ENCODE measurements around the gene F2RL3. TPM values are rescaled to one million over a fixed set of nuclear protein-coding genes. Genes with fewer than 3 reads are reported as not detected.

F2RL3 gene
- total RNA-seq, 5 donors from 2014 or later (not counting 1 experiment from before 2014, with no cell fraction given) = 0.15 to 0.44 (median 0.30) TPM; not detected in 2

DNA sequence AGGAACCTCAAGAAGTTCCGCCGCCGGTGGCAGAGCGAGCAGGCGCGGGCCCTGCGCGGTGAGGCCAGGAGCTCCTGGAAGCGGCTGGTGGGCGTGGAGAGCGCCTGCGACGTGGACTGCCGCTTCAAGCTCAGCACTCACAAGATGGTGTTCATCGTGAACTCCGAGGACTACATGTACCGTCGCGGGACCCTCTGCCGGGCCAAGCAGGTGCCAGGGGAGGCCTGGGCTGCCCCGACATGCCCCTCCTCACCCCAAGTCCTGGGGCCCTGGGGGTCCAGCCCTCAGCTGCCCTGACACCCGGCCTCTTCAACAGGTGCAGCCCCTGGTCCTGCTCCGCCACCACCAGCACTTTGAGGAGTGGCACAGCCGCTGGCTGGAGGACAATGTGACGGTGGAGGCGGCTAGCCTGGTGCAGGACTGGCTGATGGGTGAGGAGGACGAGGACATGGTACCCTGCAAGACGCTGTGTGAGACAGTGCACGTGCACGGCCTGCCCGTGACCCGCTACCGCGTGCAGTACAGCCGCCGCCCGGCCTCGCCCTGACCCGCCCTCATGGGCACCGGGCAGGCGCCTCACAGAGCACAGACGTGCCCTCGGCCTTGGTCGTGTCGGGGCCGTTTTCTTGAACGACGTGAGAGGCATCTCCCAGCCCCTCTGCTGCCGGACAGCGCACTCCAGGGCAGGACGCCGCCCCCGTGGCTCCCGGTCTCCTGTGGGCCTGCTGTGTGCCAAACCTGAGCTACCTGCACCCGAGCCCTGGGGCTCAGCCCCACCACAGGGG, 10.4 kb upstream of the F2RL3 start:
- Histone ChIP-seq H3K27ac (ENCODE audit: low read length) (no peak overlapping the region), H3K27me3 (replicated peaks in 1 of 2; ENCODE audit: control insufficient read depth in 2 of 2, extremely low read depth in 1 of 2, insufficient read depth in 2 of 2, low read length in 1 of 2) (peaks cover 0 to 11% of the 10 kb centered on the region in 2 experiments), H3K4me3 (ENCODE audit: control insufficient read depth in 1 of 2, extremely low read depth in 1 of 2, low read length in 1 of 2) (no peak overlapping the region), H3K36me3 (ENCODE audit: control insufficient read depth in 2 of 2, extremely low read depth in 1 of 2, insufficient read depth in 1 of 2, low read length in 1 of 2) (peaks cover 22 to 50% of the 10 kb centered on the region in 2 donors), H3K4me1 (ENCODE audit: control insufficient read depth in 1 of 2, extremely low read depth in 1 of 2, insufficient read depth in 2 of 2, low read length in 2 of 2) (peaks cover 0 to 4% of the 10 kb centered on the region in 2 experiments), H3K9me3 (no peaks in the 10 kb centered on the region)
- Mint-ChIP-seq H3K9me3 (peaks cover 4 to 18% (median 17%) of the 10 kb centered on the region in 3 donors), H3K36me3 (peaks cover 62% of the 10 kb centered on the region), H3K4me3 (no peak overlapping the region), H3K27me3 (no peaks in the 10 kb centered on the region), H3K4me1 (peaks cover 13 to 20% (median 17%) of the 10 kb centered on the region in 3 donors), H3K27ac (no peak overlapping the region)
- no peak for ATAC-seq (replicated peaks in 1 of 4)
- no peak for DNase-seq
- ChIA-PET POLR2A (no interaction called here), CTCF (no interaction called here)
- WGBS (ENCODE audit: insufficient coverage) = 96% methylated on average over 55 of the region's 55 CpGs

DNA sequence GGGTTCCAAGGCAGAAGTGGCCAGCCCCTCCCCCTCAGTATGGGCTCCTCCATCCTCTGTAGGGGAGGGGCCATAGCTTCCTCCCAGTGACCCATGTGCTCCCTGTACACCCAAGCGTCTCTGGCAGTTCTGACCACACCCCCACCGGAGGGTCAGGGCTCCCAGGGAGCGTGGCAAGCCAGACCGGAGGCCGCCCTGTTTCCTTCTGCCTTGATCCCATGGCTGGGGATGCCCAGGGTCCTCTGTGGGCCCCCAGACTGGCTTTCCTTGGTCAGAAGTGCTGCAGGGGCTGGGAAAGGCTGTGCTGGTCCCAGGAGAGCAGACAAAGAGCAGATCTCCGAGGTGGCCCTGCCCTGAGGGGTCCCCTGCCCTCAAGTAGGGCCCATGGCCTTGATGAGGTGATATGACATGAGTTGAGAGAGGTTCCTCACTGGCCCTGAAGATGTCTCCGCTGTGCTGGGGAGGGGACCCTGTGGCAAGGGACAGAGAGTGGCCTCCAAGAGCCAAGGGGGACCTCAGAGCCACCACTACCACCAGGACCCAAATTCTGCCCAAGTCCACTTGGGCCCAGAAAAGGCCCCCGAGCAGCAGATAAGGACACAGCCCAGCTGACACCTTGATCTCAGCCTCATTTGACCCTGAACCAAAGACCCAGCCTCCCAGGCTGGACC, 7.8 kb upstream of the F2RL3 start:
- no peak for DNase-seq
- Histone ChIP-seq H3K4me1 (ENCODE audit: control insufficient read depth in 1 of 2, extremely low read depth in 1 of 2, insufficient read depth in 2 of 2, low read length in 2 of 2) (peaks cover 0 to 3% of the 10 kb centered on the region in 2 experiments), H3K4me3 (ENCODE audit: control insufficient read depth in 1 of 2, extremely low read depth in 1 of 2, low read length in 1 of 2) (no peak overlapping the region), H3K36me3 (ENCODE audit: control insufficient read depth in 2 of 2, extremely low read depth in 1 of 2, insufficient read depth in 1 of 2, low read length in 1 of 2) (peaks cover 19 to 41% of the 10 kb centered on the region in 2 donors), H3K27me3 (replicated peaks in 1 of 2; ENCODE audit: control insufficient read depth in 2 of 2, extremely low read depth in 1 of 2, insufficient read depth in 2 of 2, low read length in 1 of 2) (peaks cover 0 to 22% of the 10 kb centered on the region in 2 experiments), H3K9me3 (no peaks in the 10 kb centered on the region), H3K27ac (ENCODE audit: low read length) (no peak overlapping the region)
- Mint-ChIP-seq H3K36me3 (peaks cover 44% of the 10 kb centered on the region), H3K27me3 (no peaks in the 10 kb centered on the region), H3K4me1 (peaks cover 0 to 1% (median 0%) of the 10 kb centered on the region in 3 donors), H3K9me3 (peaks cover 4 to 18% (median 17%) of the 10 kb centered on the region in 3 donors), H3K4me3 (no peak overlapping the region), H3K27ac (no peak overlapping the region)
- ChIA-PET CTCF (no interaction called here), POLR2A (no interaction called here)
- 92% methylated on average over 6 of the region's 8 CpGs for WGBS (ENCODE audit: insufficient coverage)
- ATAC-seq (replicated peaks in 1 of 4) = no peak

GRCh38 chr19:16882146-16882545, 6.7 kb upstream of the F2RL3 start:
- Mint-ChIP-seq H3K4me1 (no peaks in the 10 kb centered on the region), H3K27me3 (no peaks in the 10 kb centered on the region), H3K36me3 (peaks cover 37% of the 10 kb centered on the region), H3K4me3 (no peak overlapping the region), H3K27ac (no peak overlapping the region), H3K9me3 (peaks cover 4 to 18% (median 17%) of the 10 kb centered on the region in 3 donors)
- CTCF ChIA-PET = no interaction called here
- Histone ChIP-seq H3K9me3 (no peaks in the 10 kb centered on the region), H3K4me3 (ENCODE audit: control insufficient read depth in 1 of 2, extremely low read depth in 1 of 2, low read length in 1 of 2) (no peak overlapping the region), H3K4me1 (ENCODE audit: control insufficient read depth in 1 of 2, extremely low read depth in 1 of 2, insufficient read depth in 2 of 2, low read length in 2 of 2) (no peaks in the 10 kb centered on the region), H3K27ac (ENCODE audit: low read length) (no peak overlapping the region), H3K27me3 (replicated peaks in 1 of 2; ENCODE audit: control insufficient read depth in 2 of 2, extremely low read depth in 1 of 2, insufficient read depth in 2 of 2, low read length in 1 of 2) (peaks cover 0 to 29% of the 10 kb centered on the region in 2 experiments), H3K36me3 (ENCODE audit: control insufficient read depth in 2 of 2, extremely low read depth in 1 of 2, insufficient read depth in 1 of 2, low read length in 1 of 2) (peaks cover 17 to 30% of the 10 kb centered on the region in 2 donors)
- POLR2A ChIA-PET = no interaction called here
- WGBS (ENCODE audit: insufficient coverage) = 100% methylated on average over 1 of the region's 3 CpGs
- DNase-seq (no peak), ATAC-seq (replicated peaks in 1 of 4) (no peak)

- H3K9me3 Mint-ChIP-seq = peaks cover 4 to 18% (median 17%) of the 10 kb centered on the region in 3 donors
- H3K9me3 ChIP-seq = no peaks in the 10 kb centered on the region
- peaks cover 0 to 3% of the 10 kb centered on the region in 2 donors for H3K27me3 Mint-ChIP-seq
- H3K27ac ChIP-seq (ENCODE audit: low read length) = no peak overlapping the region
- peaks cover 0 to 3% of the 10 kb centered on the region in 2 experiments for H3K4me1 ChIP-seq (ENCODE audit: control insufficient read depth in 1 of 2, extremely low read depth in 1 of 2, insufficient read depth in 2 of 2, low read length in 2 of 2)
- ChIA-PET CTCF (no interaction called here), POLR2A (no interaction called here)
- H3K36me3 Mint-ChIP-seq = peaks cover 31% of the 10 kb centered on the region
- H3K4me3 ChIP-seq (ENCODE audit: control insufficient read depth in 1 of 2, extremely low read depth in 1 of 2, low read length in 1 of 2) = no peak overlapping the region
- DNase-seq (no peak), ATAC-seq (replicated peaks in 1 of 4) (no peak)
- peaks cover 5 to 17% of the 10 kb centered on the region in 2 donors for H3K36me3 ChIP-seq (ENCODE audit: control insufficient read depth in 2 of 2, extremely low read depth in 1 of 2, insufficient read depth in 1 of 2, low read length in 1 of 2)
- no peak overlapping the region for H3K4me3 Mint-ChIP-seq
- 7% methylated on average over 2 of the region's 3 CpGs for WGBS (ENCODE audit: insufficient coverage)
- H3K4me1 Mint-ChIP-seq = peaks cover 1 to 3% (median 2%) of the 10 kb centered on the region in 3 donors
- H3K27ac Mint-ChIP-seq = no peak overlapping the region
- H3K27me3 ChIP-seq (replicated peaks in 1 of 2; ENCODE audit: control insufficient read depth in 2 of 2, extremely low read depth in 1 of 2, insufficient read depth in 2 of 2, low read length in 1 of 2) = peaks cover 0 to 42% of the 10 kb centered on the region in 2 experiments
These were observed 5.3 kb upstream of the F2RL3 start for GRCh38 chr19:16883522-16883921.

DNA sequence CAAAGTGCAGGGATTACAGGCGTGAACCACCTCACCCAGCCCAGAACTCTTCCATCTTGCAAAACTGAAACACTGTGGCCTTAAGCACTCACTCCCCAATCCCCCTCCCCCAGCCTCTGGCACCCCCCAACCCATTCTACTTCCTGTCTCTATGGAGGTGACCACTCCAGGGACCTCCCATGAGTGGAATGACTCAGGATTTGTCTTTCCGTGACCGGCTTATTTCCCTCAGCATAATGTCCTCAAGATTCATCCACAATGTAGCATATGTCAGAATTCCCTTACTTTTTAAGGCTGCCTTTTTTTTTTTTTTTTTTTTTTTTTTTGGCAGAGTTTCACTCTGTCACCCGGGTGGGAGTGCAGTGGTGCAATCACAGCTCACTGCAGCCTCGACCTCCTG, 3.6 kb upstream of the F2RL3 start:
- 60% methylated on average over 1 of the region's 5 CpGs for WGBS (ENCODE audit: insufficient coverage)
- POLR2A ChIA-PET = no interaction called here
- DNase-seq = no peak
- H3K27me3 ChIP-seq (replicated peaks in 1 of 2; ENCODE audit: control insufficient read depth in 2 of 2, extremely low read depth in 1 of 2, insufficient read depth in 2 of 2, low read length in 1 of 2) = peaks cover 0 to 53% of the 10 kb centered on the region in 2 experiments
- H3K9me3 ChIP-seq = no peaks in the 10 kb centered on the region
- no peak overlapping the region for H3K4me3 ChIP-seq (ENCODE audit: control insufficient read depth in 1 of 2, extremely low read depth in 1 of 2, low read length in 1 of 2)
- H3K27ac ChIP-seq (ENCODE audit: low read length) = no peak overlapping the region
- peaks cover 5 to 7% (median 5%) of the 10 kb centered on the region in 3 donors for H3K4me1 Mint-ChIP-seq
- H3K27me3 Mint-ChIP-seq = peaks cover 0 to 11% of the 10 kb centered on the region in 2 donors
- ATAC-seq (replicated peaks in 1 of 4) = no peak
- peaks cover 19% of the 10 kb centered on the region for H3K36me3 Mint-ChIP-seq
- peaks cover 0 to 10% of the 10 kb centered on the region in 2 experiments for H3K4me1 ChIP-seq (ENCODE audit: control insufficient read depth in 1 of 2, extremely low read depth in 1 of 2, insufficient read depth in 2 of 2, low read length in 2 of 2)
- CTCF ChIA-PET = no interaction called here
- H3K27ac Mint-ChIP-seq = no peak overlapping the region
- H3K9me3 Mint-ChIP-seq = peaks cover 4 to 18% (median 17%) of the 10 kb centered on the region in 3 donors
- H3K4me3 Mint-ChIP-seq = no peak overlapping the region
- peaks cover 0 to under 1% of the 10 kb centered on the region in 2 donors for H3K36me3 ChIP-seq (ENCODE audit: control insufficient read depth in 2 of 2, extremely low read depth in 1 of 2, insufficient read depth in 1 of 2, low read length in 1 of 2)

- Mint-ChIP-seq H3K9me3 (peaks cover 4 to 14% (median 12%) of the 10 kb centered on the region in 3 donors), H3K27me3 (peaks cover 4 to 16% of the 10 kb centered on the region in 2 donors), H3K4me3 (no peak overlapping the region), H3K36me3 (peaks cover 9% of the 10 kb centered on the region), H3K4me1 (peaks cover 5 to 7% (median 5%) of the 10 kb centered on the region in 3 donors), H3K27ac (no peak overlapping the region)
- no peaks in the 10 kb centered on the region for H3K36me3 ChIP-seq (ENCODE audit: control insufficient read depth in 2 of 2, extremely low read depth in 1 of 2, insufficient read depth in 1 of 2, low read length in 1 of 2)
- peaks cover 0 to 49% of the 10 kb centered on the region in 2 experiments for H3K27me3 ChIP-seq (replicated peaks in 1 of 2; ENCODE audit: control insufficient read depth in 2 of 2, extremely low read depth in 1 of 2, insufficient read depth in 2 of 2, low read length in 1 of 2)
- H3K4me1 ChIP-seq (ENCODE audit: control insufficient read depth in 1 of 2, extremely low read depth in 1 of 2, insufficient read depth in 2 of 2, low read length in 2 of 2) = peaks cover 0 to 10% of the 10 kb centered on the region in 2 experiments
- CTCF ChIA-PET = no interaction called here
- DNase-seq (no peak), ATAC-seq (replicated peaks in 1 of 4) (no peak)
- no peak overlapping the region for H3K27ac ChIP-seq (ENCODE audit: low read length)
- POLR2A ChIA-PET = no interaction called here
- no peaks in the 10 kb centered on the region for H3K9me3 ChIP-seq
- no peak overlapping the region for H3K4me3 ChIP-seq (ENCODE audit: control insufficient read depth in 1 of 2, extremely low read depth in 1 of 2, low read length in 1 of 2)
- WGBS (ENCODE audit: insufficient coverage) = 84% methylated on average over 12 of the region's 20 CpGs
These were observed 2.4 kb upstream of the F2RL3 start for GRCh38 chr19:16886305-16886880.

All from T-cell (primary cell).